Neural progenitor cell (in vitro differentiated cells): ENCODE results near the gene ALAD. TPM values are rescaled to one million over a fixed set of nuclear protein-coding genes. Genes with fewer than 3 reads are reported as not detected.

ENCODE experiments used
- DNase-seq: peaks from one replicate; pipeline ENCODE4 v3.0.0-alpha.2; 2016; ENCODE audit warnings: low spot score
- H2AFZ ChIP-seq: fragments of 200-600 bp; sonication (generic); replicated peaks from 2 replicates; pipeline ENCODE4 v1.6.1; 2016; ENCODE audit warnings: antibody characterized with exemption
- H3F3A ChIP-seq: fragments of 200-600 bp; sonication (generic); 2 replicates; pipeline ENCODE4 v1.6.1; 2016; ENCODE audit warnings: antibody characterized with exemption, low read depth
- H3K27ac ChIP-seq: fragments of 200-600 bp; sonication (generic); 2 replicates; pipeline ENCODE4 v1.5.1; 2016; ENCODE audit warnings: mild to moderate bottlenecking
- H3K27me3 ChIP-seq: fragments of 200-600 bp; sonication (generic); 2 replicates; pipeline ENCODE4 v1.6.1; 2016; ENCODE audit warnings: mild to moderate bottlenecking, moderate library complexity
- H3K36me3 ChIP-seq: fragments of 200-600 bp; sonication (generic); 2 replicates; pipeline ENCODE4 v1.5.1; 2016
- H3K4me1 ChIP-seq: fragments of 200-600 bp; sonication (generic); 2 replicates; pipeline ENCODE4 v1.6.1; 2016; ENCODE audit warnings: mixed run types
- H3K4me2 ChIP-seq: fragments of 200-600 bp; sonication (generic); 2 replicates; pipeline ENCODE4 v1.6.1; 2016
- H3K4me3 ChIP-seq: fragments of 200-600 bp; sonication (generic); 2 replicates; pipeline ENCODE4 v1.5.1; 2016
- H3K79me2 ChIP-seq: fragments of 200-600 bp; sonication (generic); 2 replicates; pipeline ENCODE4 v1.6.1; 2016; ENCODE audit warnings: low read depth
- H3K9ac ChIP-seq: fragments of 200-600 bp; sonication (generic); 2 replicates; pipeline ENCODE4 v1.6.1; 2016
- H3K9me3 ChIP-seq: fragments of 200-600 bp; sonication (generic); 2 replicates; pipeline ENCODE4 v1.5.1; 2016; ENCODE audit warnings: low read depth
- H4K20me1 ChIP-seq: fragments of 200-600 bp; sonication (generic); 2 replicates; pipeline ENCODE4 v1.6.1; 2016; ENCODE audit warnings: low read depth
- H3K27ac Mint-ChIP-seq: 3 replicates; pipeline ENCODE4 v1.8.0; 2021; ENCODE audit warnings: mixed read lengths
- H3K27me3 Mint-ChIP-seq: 2 replicates; pipeline ENCODE4 v1.8.0; 2022; ENCODE audit warnings: low read depth, mild to moderate bottlenecking, inconsistent platforms, moderate library complexity, mixed read lengths; ENCODE audit not compliant: insufficient read depth
- H3K36me3 Mint-ChIP-seq: 3 replicates; pipeline ENCODE4 v1.8.0; 2021; ENCODE audit warnings: mixed read lengths
- H3K4me1 Mint-ChIP-seq: 3 replicates; pipeline ENCODE4 v1.8.0; 2021; ENCODE audit warnings: mixed read lengths
- H3K4me3 Mint-ChIP-seq: 3 replicates; pipeline ENCODE4 v1.8.0; 2021; ENCODE audit warnings: mild to moderate bottlenecking, moderate library complexity, mixed read lengths
- H3K9me3 Mint-ChIP-seq: 3 replicates; pipeline ENCODE4 v1.8.0; 2020; ENCODE audit warnings: mixed read lengths
- CTCF ChIP-seq: fragments of 200-600 bp; sonication (generic); IDR thresholded peaks from 2 replicates; pipeline ENCODE4 v1.5.1; 2017; ENCODE audit warnings: antibody characterized with exemption, mild to moderate bottlenecking
- EZH2 ChIP-seq: fragments of 200-600 bp; sonication (generic); IDR thresholded peaks from 2 replicates; pipeline ENCODE4 v1.6.1; 2017; ENCODE audit warnings: antibody characterized with exemption, mild to moderate bottlenecking, moderate library complexity
- EZH2phosphoT487 ChIP-seq: fragments of 200-600 bp; sonication (generic); IDR thresholded peaks from 2 replicates; pipeline ENCODE4 v1.6.1; 2017; ENCODE audit warnings: antibody characterized with exemption
- total RNA-seq: library from RNA; depleted of rRNA; stranded (reverse); fragments of >200 nt; gene quantifications from 2 replicates; pipeline ENCODE4 v1.2.3, GENCODE V29; 2015; ENCODE audit warnings: low replicate concordance

The ALAD gene
- total RNA-seq, 1 donor from 2014 or later: 17.4 TPM

- no peak overlapping the region for H2AFZ ChIP-seq
- Mint-ChIP-seq H3K27me3 (peaks cover 4% of the 10 kb centered on the region), H3K4me1 (peaks cover 6% of the 10 kb centered on the region), H3K4me3 (no peak overlapping the region), H3K27ac (no peak overlapping the region), H3K9me3 (no peaks in the 10 kb centered on the region), H3K36me3 (no peaks in the 10 kb centered on the region)
- no peaks in the 10 kb centered on the region for H3K36me3 ChIP-seq
- H3F3A ChIP-seq: peaks cover 11% of the 10 kb centered on the region
- peaks cover 4% of the 10 kb centered on the region for H4K20me1 ChIP-seq
- H3K79me2 ChIP-seq: no peaks in the 10 kb centered on the region
- no peak overlapping the region for H3K27ac ChIP-seq
- no peak for DNase-seq
- no peaks in the 10 kb centered on the region for H3K27me3 ChIP-seq
- H3K9ac ChIP-seq: no peak overlapping the region
- H3K9me3 ChIP-seq: no peaks in the 10 kb centered on the region
- no peak for TF ChIP-seq EZH2
- TF ChIP-seq EZH2phosphoT487: no peak
- no peak for TF ChIP-seq CTCF
- H3K4me1 ChIP-seq: peaks cover 3% of the 10 kb centered on the region
- no peak overlapping the region for H3K4me2 ChIP-seq
- H3K4me3 ChIP-seq: no peak overlapping the region
These were observed 27.2 kb downstream of the ALAD start for GRCh38 chr9:113373676-113374392.

- H3K9me3 ChIP-seq: no peaks in the 10 kb centered on the region
- H4K20me1 ChIP-seq: peaks cover 4% of the 10 kb centered on the region
- Mint-ChIP-seq H3K36me3 (no peaks in the 10 kb centered on the region), H3K9me3 (no peaks in the 10 kb centered on the region), H3K4me1 (peaks cover 6% of the 10 kb centered on the region), H3K27ac (no peak overlapping the region), H3K27me3 (peaks cover 4% of the 10 kb centered on the region), H3K4me3 (no peak overlapping the region)
- H3K4me3 ChIP-seq: no peak overlapping the region
- H3K4me2 ChIP-seq: no peak overlapping the region
- H3K4me1 ChIP-seq: peaks cover 3% of the 10 kb centered on the region
- H2AFZ ChIP-seq: no peak overlapping the region
- no peaks in the 10 kb centered on the region for H3K36me3 ChIP-seq
- H3K9ac ChIP-seq: no peak overlapping the region
- no peaks in the 10 kb centered on the region for H3K79me2 ChIP-seq
- no peak overlapping the region for H3K27ac ChIP-seq
- no peaks in the 10 kb centered on the region for H3K27me3 ChIP-seq
- no peak for TF ChIP-seq CTCF
- no peak for DNase-seq
- peaks cover 11% of the 10 kb centered on the region for H3F3A ChIP-seq
These were observed 27.8 kb downstream of the ALAD start for GRCh38 chr9:113373256-113373655.

GRCh38 chr9:113372059-113372458 lies 29.0 kb downstream of the ALAD start:
- no peaks in the 10 kb centered on the region for H3K79me2 ChIP-seq
- H3K27me3 Mint-ChIP-seq: peaks cover 7% of the 10 kb centered on the region
- peaks cover 6% of the 10 kb centered on the region for H3K4me1 Mint-ChIP-seq
- H3K9me3 Mint-ChIP-seq: no peaks in the 10 kb centered on the region
- no peak overlapping the region for H3K4me3 Mint-ChIP-seq
- H4K20me1 ChIP-seq: peaks cover 4% of the 10 kb centered on the region
- no peak overlapping the region for H3K9ac ChIP-seq
- no peak overlapping the region for H3K4me2 ChIP-seq
- H3K36me3 ChIP-seq: no peaks in the 10 kb centered on the region
- no peak overlapping the region for H3K27ac Mint-ChIP-seq
- DNase-seq: no peak
- H3K4me3 ChIP-seq: no peak overlapping the region
- H2AFZ ChIP-seq: no peak overlapping the region
- no peak overlapping the region for H3K27ac ChIP-seq
- no peaks in the 10 kb centered on the region for H3K27me3 ChIP-seq
- no peaks in the 10 kb centered on the region for H3K36me3 Mint-ChIP-seq
- H3F3A ChIP-seq: peaks cover 6% of the 10 kb centered on the region
- no peaks in the 10 kb centered on the region for H3K9me3 ChIP-seq
- no peak for TF ChIP-seq EZH2phosphoT487
- no peak for TF ChIP-seq CTCF
- TF ChIP-seq EZH2: no peak
- H3K4me1 ChIP-seq: no peaks in the 10 kb centered on the region
